ENCODE results near the gene SLC35F4. TPM values are rescaled to one million over a fixed set of nuclear protein-coding genes. Genes with fewer than 3 reads are reported as not detected.

SLC35F4 gene
- total RNA-seq, 4 donors from 2014 or later = not detected

GRCh38 chr14:57736391-57736790 is 129.5 kb downstream of the SLC35F4 start:
- DNase-seq (ENCODE audit: low spot score in 2 of 2) = no peak
- WGBS = 57% methylated on average over 4 of the region's 4 CpGs
- Histone ChIP-seq H3K27ac (no peak overlapping the region), H3K36me3 (no peaks in the 10 kb centered on the region), H3K9me3 (no peaks in the 10 kb centered on the region), H3K4me1 (no peaks in the 10 kb centered on the region), H3K4me3 (no peak overlapping the region), H3K27me3 (no peaks in the 10 kb centered on the region)
- TF ChIP-seq EP300 (IDR thresholded peaks at IDR 0.05) (no peak), POLR2A (IDR thresholded peaks at IDR 0.05) (no peak), CTCF (IDR thresholded peaks at IDR 0.05) (no peak), POLR2AphosphoS5 (IDR thresholded peaks at IDR 0.05) (no peak)

DNA sequence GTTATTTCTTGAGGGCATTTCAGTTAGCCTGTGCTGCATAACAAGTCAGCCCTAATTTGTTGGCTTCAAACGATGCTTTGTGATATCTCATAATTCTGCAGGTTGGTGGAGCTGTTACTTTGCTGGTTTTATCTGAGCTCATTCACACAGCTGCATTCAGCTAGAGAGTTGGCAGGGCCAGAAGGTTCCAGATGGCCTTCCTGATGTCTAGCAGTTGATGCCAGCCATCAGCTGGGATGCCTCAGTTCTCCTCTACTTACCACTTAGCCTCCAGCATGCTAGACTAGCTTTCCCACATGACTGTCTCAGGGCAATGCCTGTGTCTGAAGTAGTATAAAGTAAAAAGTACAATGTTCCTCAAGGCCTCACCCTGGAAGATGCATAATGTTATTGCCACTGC is 130.6 kb downstream of the SLC35F4 start:
- H3K27me3 ChIP-seq = no peaks in the 10 kb centered on the region
- no peaks in the 10 kb centered on the region for H3K4me1 ChIP-seq
- 94% methylated on average over 1 of the region's 1 CpG for WGBS
- no peaks in the 10 kb centered on the region for H3K9me3 ChIP-seq
- no peak overlapping the region for H3K27ac ChIP-seq
- no peak for TF ChIP-seq CTCF (IDR thresholded peaks at IDR 0.05)
- TF ChIP-seq POLR2AphosphoS5 (IDR thresholded peaks at IDR 0.05) = no peak
- TF ChIP-seq EP300 (IDR thresholded peaks at IDR 0.05) = no peak
- TF ChIP-seq POLR2A (IDR thresholded peaks at IDR 0.05) = no peak
- H3K36me3 ChIP-seq = no peaks in the 10 kb centered on the region
- no peak for DNase-seq (ENCODE audit: low spot score in 2 of 2)
- H3K4me3 ChIP-seq = no peak overlapping the region

DNA sequence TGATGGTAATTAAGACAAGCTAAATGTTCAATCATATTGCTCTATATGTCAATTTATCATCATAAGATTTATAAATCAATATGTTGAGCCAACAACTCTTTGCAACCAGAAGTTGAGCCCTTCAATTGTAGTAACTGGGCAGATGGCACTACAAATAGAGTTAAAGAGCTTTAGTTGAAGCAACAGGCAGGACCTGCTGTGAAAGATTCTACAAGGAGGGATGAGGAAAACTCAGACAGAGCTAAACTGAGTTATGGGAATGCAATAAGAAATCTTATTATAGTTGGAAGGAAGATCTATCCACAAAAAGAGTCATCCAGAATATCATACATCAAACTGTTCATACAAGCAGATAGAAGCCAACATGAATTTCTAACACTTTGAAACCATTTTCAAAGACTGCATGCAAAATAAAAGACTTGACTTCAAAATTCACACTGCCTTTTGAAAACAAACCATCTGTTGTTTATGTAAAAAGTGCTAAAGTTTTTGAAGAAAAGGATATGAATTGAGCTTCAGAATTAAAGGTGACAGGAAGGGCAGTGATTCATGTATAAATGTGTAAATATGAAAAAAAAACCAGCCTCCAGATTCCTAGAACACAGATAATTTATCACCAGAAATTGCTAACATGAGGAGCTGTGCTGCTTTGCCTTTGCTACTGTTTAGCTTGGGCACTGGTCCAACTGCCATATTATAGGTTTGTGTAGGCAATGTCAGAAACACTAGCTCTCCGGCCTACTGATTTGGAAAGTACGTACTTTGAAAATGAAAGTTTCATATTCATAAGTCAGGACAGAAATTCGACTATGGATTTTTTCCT is 133.2 kb downstream of the SLC35F4 start:
- Histone ChIP-seq H3K4me3 (no peak overlapping the region), H3K27ac (no peak overlapping the region), H3K4me1 (no peaks in the 10 kb centered on the region), H3K9me3 (no peaks in the 10 kb centered on the region), H3K36me3 (no peaks in the 10 kb centered on the region), H3K27me3 (no peaks in the 10 kb centered on the region)
- WGBS = 34% methylated on average over 3 of the region's 3 CpGs
- TF ChIP-seq CTCF (IDR thresholded peaks at IDR 0.05) (no peak), POLR2A (IDR thresholded peaks at IDR 0.05) (no peak), EP300 (IDR thresholded peaks at IDR 0.05) (no peak)
- no peak for DNase-seq (ENCODE audit: low spot score in 2 of 2)

DNA sequence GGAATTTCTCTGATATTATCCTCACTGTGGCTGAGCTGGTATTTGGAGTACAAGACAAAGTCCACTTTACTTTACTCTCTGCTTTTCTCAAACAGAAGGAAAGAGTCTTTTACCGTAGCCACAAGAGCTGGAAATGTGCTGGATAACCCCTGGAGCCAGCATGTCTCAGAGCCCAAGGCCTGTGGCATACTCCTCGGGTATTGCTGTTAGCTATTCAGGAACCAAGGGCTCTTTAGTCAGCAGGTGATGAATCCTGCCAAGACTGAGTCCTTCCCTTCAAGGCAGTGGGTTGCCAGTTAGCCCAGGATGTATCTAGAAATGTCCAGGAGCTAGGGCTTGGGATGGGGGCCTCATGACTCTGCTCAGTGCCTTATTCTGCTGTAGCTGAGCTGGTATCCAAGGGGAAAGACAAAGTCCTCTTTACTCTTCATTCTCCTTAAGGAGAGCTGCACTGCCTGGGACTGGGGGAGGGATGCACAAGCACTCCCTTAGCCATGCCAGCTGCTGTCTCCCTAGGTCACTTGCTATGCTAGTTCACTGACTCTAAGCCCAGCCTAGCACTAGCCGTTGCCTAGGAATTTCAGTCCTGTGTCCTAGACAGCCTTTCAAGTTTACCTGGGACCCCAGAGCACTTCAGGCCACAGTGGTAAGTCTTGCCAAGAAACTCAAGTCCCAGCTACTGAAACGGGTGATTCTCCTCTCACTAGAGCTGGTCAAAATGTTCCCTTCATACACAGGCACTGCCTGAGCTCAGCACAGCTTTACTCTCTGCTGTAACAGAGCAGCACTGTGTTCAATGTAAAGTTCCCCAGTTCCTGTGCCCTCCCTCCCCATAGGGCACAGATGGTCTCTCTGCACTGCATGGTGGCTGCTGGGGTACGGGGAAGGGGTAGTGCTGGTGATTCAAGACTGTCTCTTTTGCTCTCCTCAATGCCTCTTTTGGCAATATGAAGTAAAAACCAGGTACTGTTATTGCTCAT is 136.4 kb downstream of the SLC35F4 start:
- Histone ChIP-seq H3K27me3 (no peaks in the 10 kb centered on the region), H3K4me3 (no peak overlapping the region), H3K9me3 (no peaks in the 10 kb centered on the region), H3K4me1 (no peaks in the 10 kb centered on the region), H3K27ac (no peak overlapping the region), H3K36me3 (no peaks in the 10 kb centered on the region)
- TF ChIP-seq CTCF (IDR thresholded peaks at IDR 0.05) (no peak), EP300 (IDR thresholded peaks at IDR 0.05) (no peak), POLR2AphosphoS5 (IDR thresholded peaks at IDR 0.05) (no peak), POLR2A (IDR thresholded peaks at IDR 0.05) (no peak)
- no peak for DNase-seq (ENCODE audit: low spot score in 2 of 2)
- WGBS = 76% methylated on average over 5 of the region's 5 CpGs

Data from suprapubic skin (tissue), 4 donors.